Sigmoid colon (tissue), 7 donors: ENCODE data around the gene MRTFA. TPM values are rescaled to one million over a fixed set of nuclear protein-coding genes. Genes with fewer than 3 reads are reported as not detected.

Experiments
- DNase-seq: peaks from one replicate; pipeline ENCODE4 v3.0.0-alpha.2; 2019
- H3K27ac ChIP-seq, 4 donors: fragments of 200-600 bp; sonication (generic); one replicate each; pipeline ENCODE4 v1.5.1; 2016 to 2019; ENCODE audit warnings: mild to moderate bottlenecking in 1 of 4
- H3K27me3 ChIP-seq, 3 donors: fragments of 200-600 bp; sonication (generic); one replicate each; pipeline ENCODE4 v1.5.1; 2019; ENCODE audit warnings: mild to moderate bottlenecking in 1 of 3
- H3K36me3 ChIP-seq, 4 donors: fragments of 200-600 bp; sonication (generic); one replicate each; pipeline ENCODE4 v1.5.1; 2016 to 2019
- H3K4me1 ChIP-seq, 4 donors: fragments of 200-600 bp; sonication (generic); one replicate each; pipeline ENCODE4 v1.5.1; 2017 to 2019
- H3K4me3 ChIP-seq, 4 donors: fragments of 200-600 bp; sonication (generic); one replicate each; pipeline ENCODE4 v1.5.1; 2017 to 2019; ENCODE audit warnings: mild to moderate bottlenecking in 2 of 4, moderate library complexity in 1 of 4
- H3K9me3 ChIP-seq, 4 donors: fragments of 200-600 bp in 3 of 4; sonication (generic) in 3 of 4; one replicate each; pipeline versions ENCODE4 v1.5.1 to v1.6.1; 2013 to 2019
- CTCF ChIP-seq, 4 experiments: fragments of 450-650 bp in 3 of 4; fragments of 200-600 bp in 1 of 4; IDR thresholded peaks; one replicate each; pipeline ENCODE4 v1.5.1; 2016 to 2019; ENCODE audit warnings: antibody characterized with exemption in 4 of 4, mild to moderate bottlenecking in 3 of 4, moderate library complexity in 2 of 4
- EP300 ChIP-seq, 4 donors: sonication (generic); formaldehyde crosslinking; IDR thresholded peaks; one replicate each; pipeline ENCODE4 v1.6.1; 2017; ENCODE audit warnings: antibody characterized with exemption in 4 of 4
- POLR2A ChIP-seq, 2 donors: fragments of 450-650 bp; IDR thresholded peaks; one replicate each; pipeline ENCODE4 v1.6.1; 2016; ENCODE audit warnings: antibody characterized with exemption in 2 of 2, mild to moderate bottlenecking in 2 of 2, moderate library complexity in 2 of 2
- POLR2AphosphoS5 ChIP-seq, 4 donors: sonication (generic); formaldehyde crosslinking; IDR thresholded peaks; one replicate each; pipeline ENCODE4 v1.6.1; 2017; ENCODE audit warnings: antibody characterized with exemption in 4 of 4
- WGBS, 2 donors: extraction: QIAGEN DNeasy Blood & Tissue Kit; methylation state at CpG; one replicate each; pipeline ENCODE4 v1.1.7; 2013; 5-methylcytosine and 5-hydroxymethylcytosine counted together
- intact Hi-C: fragments of 100-400 bp; cut with DNase I; formaldehyde crosslinking; loops from one replicate; pipeline ENCODE4 v1.15.1; 2023
- polyA plus RNA-seq, 3 donors: library from polyadenylated mRNA; stranded (reverse); fragments of 200-250 nt; gene quantifications; one replicate each; pipeline ENCODE4 v1.2.3, GENCODE V29; 2013
- total RNA-seq, 4 donors: library from RNA; depleted of rRNA; stranded (reverse); fragments of >200 nt; gene quantifications; one replicate each; pipeline ENCODE4 v1.1.0, GENCODE V29; 2016
- donor health status: healthy with polysubstance abuse.
- donor health status: Bipolar disorder and iron deficiency.
- donor health status: healthy.

The MRTFA gene
- total and polyA plus RNA-seq, 7 donors: 10.8 to 104 (median 29.2) TPM

- H3K27ac ChIP-seq: no peak overlapping the region
- peaks cover 0 to 29% (median 15%) of the 10 kb centered on the region in 4 donors for H3K36me3 ChIP-seq
- no peak for DNase-seq
- TF ChIP-seq EP300 (IDR thresholded peaks at IDR 0.05) (no peak), CTCF (IDR thresholded peaks at IDR 0.05) (no peak), POLR2AphosphoS5 (IDR thresholded peaks at IDR 0.05) (no peak), POLR2A (IDR thresholded peaks at IDR 0.05) (no peak)
- H3K4me3 ChIP-seq: no peak overlapping the region
- no peaks in the 10 kb centered on the region for H3K27me3 ChIP-seq
- WGBS, 2 donors: 65 to 86% methylated on average over 2 of the region's 2 CpGs
- H3K4me1 ChIP-seq: no peaks in the 10 kb centered on the region
- no peaks in the 10 kb centered on the region for H3K9me3 ChIP-seq
- intact Hi-C loops: no loop called here
Observed at GRCh38 chr22:40399621-40400020, 236.9 kb downstream of the MRTFA start.

GRCh38 chr22:40397396-40397795 is 239.1 kb downstream of the MRTFA start:
- Histone ChIP-seq H3K27ac (no peak overlapping the region), H3K4me3 (no peak overlapping the region), H3K27me3 (no peaks in the 10 kb centered on the region), H3K36me3 (peaks cover 0 to 20% (median 9%) of the 10 kb centered on the region in 4 donors), H3K4me1 (no peaks in the 10 kb centered on the region), H3K9me3 (no peaks in the 10 kb centered on the region)
- intact Hi-C loops: no loop called here
- TF ChIP-seq POLR2AphosphoS5 (IDR thresholded peaks at IDR 0.05) (no peak), CTCF (IDR thresholded peaks at IDR 0.05) (no peak), POLR2A (IDR thresholded peaks at IDR 0.05) (no peak), EP300 (IDR thresholded peaks at IDR 0.05) (no peak)
- 57 to 75% methylated on average over 1 of the region's 1 CpG for WGBS, 2 donors
- no peak for DNase-seq

- DNase-seq: no peak
- no peaks in the 10 kb centered on the region for H3K27me3 ChIP-seq
- intact Hi-C loops: no loop called here
- H3K9me3 ChIP-seq: no peaks in the 10 kb centered on the region
- TF ChIP-seq POLR2A (IDR thresholded peaks at IDR 0.05) (no peak), CTCF (IDR thresholded peaks at IDR 0.05) (no peak)
- H3K4me3 ChIP-seq: no peak overlapping the region
- no peaks in the 10 kb centered on the region for H3K4me1 ChIP-seq
- H3K36me3 ChIP-seq: peaks cover 0 to 15% (median 9%) of the 10 kb centered on the region in 4 donors
- 18 to 30% methylated on average over 4 of the region's 4 CpGs for WGBS, 2 donors
- H3K27ac ChIP-seq: no peak overlapping the region
Observed at GRCh38 chr22:40396882-40397281, 239.6 kb downstream of the MRTFA start.

- H3K27ac ChIP-seq: no peak overlapping the region
- WGBS, 2 donors: 85 to 95% methylated on average over 7 of the region's 7 CpGs
- peaks cover 0 to 2% (median under 1%) of the 10 kb centered on the region in 4 donors for H3K36me3 ChIP-seq
- no peaks in the 10 kb centered on the region for H3K9me3 ChIP-seq
- no peaks in the 10 kb centered on the region for H3K4me1 ChIP-seq
- TF ChIP-seq POLR2AphosphoS5 (IDR thresholded peaks at IDR 0.05) (no peak), CTCF (IDR thresholded peaks at IDR 0.05) (no peak), EP300 (IDR thresholded peaks at IDR 0.05) (no peak), POLR2A (IDR thresholded peaks at IDR 0.05) (no peak)
- no peak for DNase-seq
- no peak overlapping the region for H3K4me3 ChIP-seq
- intact Hi-C loops: no loop called here
- H3K27me3 ChIP-seq: no peaks in the 10 kb centered on the region
Observed at GRCh38 chr22:40395607-40396006, 240.9 kb downstream of the MRTFA start.

- Histone ChIP-seq H3K4me1 (no peaks in the 10 kb centered on the region), H3K36me3 (no peaks in the 10 kb centered on the region), H3K9me3 (no peaks in the 10 kb centered on the region), H3K27ac (no peak overlapping the region), H3K4me3 (no peak overlapping the region), H3K27me3 (no peaks in the 10 kb centered on the region)
- intact Hi-C loops: no loop called here
- DNase-seq: no peak
- no peak for TF ChIP-seq POLR2AphosphoS5 (IDR thresholded peaks at IDR 0.05)
- TF ChIP-seq EP300 (IDR thresholded peaks at IDR 0.05): no peak
- no peak for TF ChIP-seq CTCF (IDR thresholded peaks at IDR 0.05)
- TF ChIP-seq POLR2A (IDR thresholded peaks at IDR 0.05): no peak
- 52 to 76% methylated on average over 3 of the region's 3 CpGs for WGBS, 2 donors
Observed at GRCh38 chr22:40394607-40395006, 241.9 kb downstream of the MRTFA start.
